K562 (cell line): ENCODE results near the gene PHF12. TPM values are rescaled to one million over a fixed set of nuclear protein-coding genes. Genes with fewer than 3 reads are reported as not detected.

ENCODE experiments used
- BCOR ChIP-seq: fragments of 450-650 bp; IDR thresholded peaks from 2 replicates; pipeline ENCODE4 v1.6.1; 2016
- BRF1 ChIP-seq: IDR thresholded peaks from 3 replicates; pipeline ENCODE4 v1.6.1; 2011; ENCODE audit warnings: borderline replicate concordance, mild to moderate bottlenecking; ENCODE audit not compliant: insufficient read length; ENCODE audit errors: extremely low read depth
- CREM ChIP-seq: IDR thresholded peaks from 2 replicates; pipeline ENCODE4 v1.6.1; 2014; ENCODE audit warnings: antibody characterized with exemption, low read depth
- ESRRA ChIP-seq: fragments of 450-650 bp; IDR thresholded peaks from 2 replicates; pipeline ENCODE4 v1.6.1; 2014; ENCODE audit warnings: low read depth, mild to moderate bottlenecking, moderate library complexity, borderline replicate concordance
- FOXO4 ChIP-seq: fragments of 450-650 bp; formaldehyde crosslinking; IDR thresholded peaks from 2 replicates; pipeline ENCODE4 v1.4.0; 2020; ENCODE audit warnings: mild to moderate bottlenecking, moderate library complexity
- GTF2E2 ChIP-seq: fragments of 200-800 bp; sonication (Bioruptor generic); IDR thresholded peaks from 2 replicates; pipeline ENCODE4 v1.6.1; 2016; ENCODE audit warnings: missing genetic modification characterization, missing compliant biosample characterization
- HDAC2 ChIP-seq: fragments of 450-650 bp; IDR thresholded peaks from 2 replicates; pipeline ENCODE4 v1.6.1; 2016; ENCODE audit warnings: mild to moderate bottlenecking
- MTF1 ChIP-seq: fragments of 250-450 bp; sonication (Bioruptor Pico); IDR thresholded peaks from 2 replicates; pipeline ENCODE4 v1.9.0; 2021; ENCODE audit warnings: moderate library complexity, mild to moderate bottlenecking, inconsistent platforms, borderline replicate concordance
- NFRKB ChIP-seq: fragments of 450-650 bp; IDR thresholded peaks from 2 replicates; pipeline ENCODE4 v1.6.1; 2016; ENCODE audit warnings: low read depth
- NFXL1 ChIP-seq: fragments of 450-650 bp; formaldehyde crosslinking; IDR thresholded peaks from 2 replicates; pipeline ENCODE4 v1.4.0; 2021; ENCODE audit warnings: mild to moderate bottlenecking
- PHF21A ChIP-seq: fragments of 450-650 bp; IDR thresholded peaks from 2 replicates; pipeline ENCODE4 v1.6.1; 2017; ENCODE audit warnings: low read depth, borderline replicate concordance
- SNIP1 ChIP-seq: fragments of 450-650 bp; IDR thresholded peaks from 2 replicates; pipeline ENCODE4 v1.7.1; 2017; ENCODE audit warnings: low read depth, mild to moderate bottlenecking
- TRIM24 ChIP-seq, 2 experiments: fragments of 450-650 bp; IDR thresholded peaks; 2 replicates each; pipeline ENCODE4 v1.6.1; 2016
- XRCC3 ChIP-seq: fragments of 450-650 bp; IDR thresholded peaks from 2 replicates; pipeline ENCODE4 v1.6.1; 2017; ENCODE audit warnings: mild to moderate bottlenecking, moderate library complexity
- ZFP36 ChIP-seq: fragments of 150-350 bp; IDR thresholded peaks from 2 replicates; pipeline ENCODE4 v1.6.1; 2018; ENCODE audit warnings: low read length, low read depth; ENCODE audit not compliant: partially characterized antibody
- ZKSCAN8 ChIP-seq: fragments of 200-800 bp; sonication (Bioruptor generic); IDR thresholded peaks from 2 replicates; pipeline ENCODE4 v1.6.1; 2016; ENCODE audit warnings: missing genetic modification characterization, missing compliant biosample characterization
- ZNF445 ChIP-seq: fragments of 250-450 bp; sonication (Bioruptor Pico); IDR thresholded peaks from 2 replicates; pipeline ENCODE4 v1.4.0; 2020; ENCODE audit warnings: low read depth, mild to moderate bottlenecking, moderate library complexity
- ZNF551 ChIP-seq: fragments of 250-450 bp; sonication (Bioruptor Pico); IDR thresholded peaks from 2 replicates; pipeline ENCODE4 v1.5.0; 2021; ENCODE audit warnings: mild to moderate bottlenecking, moderate library complexity
- ZNF644 ChIP-seq: fragments of 200-800 bp; sonication (Bioruptor generic); IDR thresholded peaks from 2 replicates; pipeline ENCODE4 v1.6.1; 2016; ENCODE audit warnings: low read depth, missing genetic modification characterization, missing compliant biosample characterization
- ZNF655 ChIP-seq: fragments of 250-450 bp; sonication (Bioruptor Pico); IDR thresholded peaks from 2 replicates; pipeline ENCODE4 v1.5.0; 2021
- polyA plus RNA-seq, 8 experiments: library from polyadenylated mRNA; depleted of rRNA in 4 of 8; stranded (reverse) in 5 of 8; unstranded in 3 of 8; fragments of >200 nt; fragmentation: Nextera tagmentation in 2 of 8; fragmentation: Illumina TruSeq in 1 of 8; extraction: Ambion mirVana in 2 of 8; extraction: Trizol in 1 of 8; gene quantifications; 2 replicates each; pipeline versions ENCODE4 v1.2.1 to v1.2.3, GENCODE V29; 2011 to 2014; ENCODE audit warnings: inconsistent platforms in 1 of 8, missing spikeins in 1 of 8
- total RNA-seq, 7 experiments: library from RNA; depleted of rRNA in 6 of 7; stranded (reverse); fragments of >200 nt in 6 of 7; fragmentation: Illumina TruSeq in 2 of 7; extraction: Trizol in 2 of 7; gene quantifications; 2 replicates each; pipeline versions ENCODE4 v1.2.1 to v1.2.3, GENCODE V29; 2011 to 2021; ENCODE audit warnings: low replicate concordance in 1 of 7
- TF ChIP-seq, protein P1 (sequence below): fragments of 250-450 bp; sonication (Bioruptor Pico); IDR thresholded peaks from 2 replicates; pipeline ENCODE4 v1.5.0; 2021; ENCODE audit warnings: mild to moderate bottlenecking, moderate library complexity
- TF ChIP-seq, protein P2 (sequence below): sonication (generic); formaldehyde crosslinking; IDR thresholded peaks from 2 replicates; pipeline ENCODE4 v1.8.0; 2022; ENCODE audit warnings: mild to moderate bottlenecking, low read depth, missing genetic modification reagents

PHF12 gene
- total and polyA plus RNA-seq, 9 of the 15 experiments (the other 6 are each of a cell fraction or from before 2014, with no cell fraction given), result 0.82 to 31.3 (median 13.5) TPM

- TF ChIP-seq FOXO4 (CRISPR knock-in tag) (no peak), BCOR (no peak), ZKSCAN8 (CRISPR knock-in tag) (no peak), ZNF655 (CRISPR knock-in tag) (no peak), ZNF551 (CRISPR knock-in tag) (no peak), ESRRA (no peak; the same call in none of the 2 replicates), MTF1 (no peak), XRCC3 (no peak), BRF1 (no peak), CREM (peak; percentile 96), SNIP1 (no peak), ZNF644 (tag) (peak; percentile 97), GTF2E2 (no peak), NFRKB (peak; percentile 99), TRIM24 (IDR thresholded peaks at IDR 0.05) (no peak), HDAC2 (0 out of 2 replicates have a peak, but pooled peaks have one; percentile 23), ZFP36 (no peak), ZNF445 (CRISPR knock-in tag) (no peak), PHF21A (no peak), NFXL1 (CRISPR knock-in tag) (no peak)
- TF ChIP-seq, protein P1, sequence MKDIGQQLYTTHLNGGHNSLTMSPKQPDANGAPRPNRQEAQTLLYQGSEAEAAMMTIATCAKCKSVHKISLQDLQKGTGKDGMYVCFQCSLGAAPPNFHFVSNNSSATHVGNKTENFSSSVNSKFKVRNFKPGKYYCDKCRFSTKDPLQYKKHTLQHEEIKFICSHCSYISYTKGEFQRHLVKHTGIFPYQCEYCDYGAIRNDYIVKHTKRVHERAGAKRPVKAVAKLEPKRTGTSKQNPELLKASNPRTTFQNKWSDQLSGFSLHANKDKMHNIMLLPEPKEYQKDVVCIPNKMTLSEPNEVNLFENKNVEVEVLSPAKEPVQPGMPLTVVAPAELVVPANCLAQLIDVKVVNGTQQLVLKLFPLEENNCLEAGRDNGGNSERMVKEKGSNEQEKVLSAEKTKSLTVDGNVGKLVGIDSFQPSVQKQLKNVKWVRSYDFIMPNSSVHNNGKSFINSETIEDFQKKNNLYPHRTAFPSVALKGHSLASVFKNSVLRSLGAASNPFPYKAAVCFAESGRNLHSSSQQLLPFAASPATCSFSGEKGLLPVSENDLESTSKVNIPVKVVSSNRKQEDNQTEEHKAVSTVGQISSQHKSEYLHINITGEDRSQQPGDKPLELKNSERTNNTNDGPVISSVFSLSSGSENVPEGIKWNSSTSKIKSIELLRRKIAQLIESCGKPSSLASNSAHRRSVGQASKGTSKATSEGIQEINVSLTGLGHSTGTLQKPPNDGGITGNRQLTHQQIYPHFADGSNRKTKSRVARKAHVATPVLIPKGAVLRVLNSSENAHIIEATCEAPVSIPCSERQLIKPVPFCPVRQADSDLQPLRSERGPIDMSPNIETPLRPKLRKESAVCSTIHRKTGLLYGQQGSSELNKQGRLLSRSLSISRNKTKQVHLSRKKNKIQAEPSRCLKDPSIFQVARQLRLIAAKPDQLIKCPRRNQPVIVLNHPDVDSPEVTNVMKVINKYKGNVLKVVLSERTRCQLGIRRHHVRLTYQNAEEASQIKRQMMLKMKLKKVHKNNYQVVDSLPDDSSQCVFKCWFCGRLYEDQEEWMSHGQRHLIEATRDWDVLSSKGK, result no peak
- TF ChIP-seq, protein P2, sequence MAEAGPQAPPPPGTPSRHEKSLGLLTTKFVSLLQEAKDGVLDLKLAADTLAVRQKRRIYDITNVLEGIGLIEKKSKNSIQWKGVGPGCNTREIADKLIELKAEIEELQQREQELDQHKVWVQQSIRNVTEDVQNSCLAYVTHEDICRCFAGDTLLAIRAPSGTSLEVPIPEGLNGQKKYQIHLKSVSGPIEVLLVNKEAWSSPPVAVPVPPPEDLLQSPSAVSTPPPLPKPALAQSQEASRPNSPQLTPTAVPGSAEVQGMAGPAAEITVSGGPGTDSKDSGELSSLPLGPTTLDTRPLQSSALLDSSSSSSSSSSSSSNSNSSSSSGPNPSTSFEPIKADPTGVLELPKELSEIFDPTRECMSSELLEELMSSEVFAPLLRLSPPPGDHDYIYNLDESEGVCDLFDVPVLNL (CRISPR knock-in tag), result no peak
These were observed 965 bp upstream of the PHF12 start (continued) for GRCh38 chr17:28951991-28952975.
